ENCODE measurements around the gene TJP3.
A peak's percentile ranks its signal among the peaks of the same experiment; 100 is the strongest.
"Not testable (repeated sequence)": the region's sequence is repeated elsewhere in the genome, so short reads cannot be mapped to it uniquely, and the experiment has no call there.

Gene TJP3

DNA sequence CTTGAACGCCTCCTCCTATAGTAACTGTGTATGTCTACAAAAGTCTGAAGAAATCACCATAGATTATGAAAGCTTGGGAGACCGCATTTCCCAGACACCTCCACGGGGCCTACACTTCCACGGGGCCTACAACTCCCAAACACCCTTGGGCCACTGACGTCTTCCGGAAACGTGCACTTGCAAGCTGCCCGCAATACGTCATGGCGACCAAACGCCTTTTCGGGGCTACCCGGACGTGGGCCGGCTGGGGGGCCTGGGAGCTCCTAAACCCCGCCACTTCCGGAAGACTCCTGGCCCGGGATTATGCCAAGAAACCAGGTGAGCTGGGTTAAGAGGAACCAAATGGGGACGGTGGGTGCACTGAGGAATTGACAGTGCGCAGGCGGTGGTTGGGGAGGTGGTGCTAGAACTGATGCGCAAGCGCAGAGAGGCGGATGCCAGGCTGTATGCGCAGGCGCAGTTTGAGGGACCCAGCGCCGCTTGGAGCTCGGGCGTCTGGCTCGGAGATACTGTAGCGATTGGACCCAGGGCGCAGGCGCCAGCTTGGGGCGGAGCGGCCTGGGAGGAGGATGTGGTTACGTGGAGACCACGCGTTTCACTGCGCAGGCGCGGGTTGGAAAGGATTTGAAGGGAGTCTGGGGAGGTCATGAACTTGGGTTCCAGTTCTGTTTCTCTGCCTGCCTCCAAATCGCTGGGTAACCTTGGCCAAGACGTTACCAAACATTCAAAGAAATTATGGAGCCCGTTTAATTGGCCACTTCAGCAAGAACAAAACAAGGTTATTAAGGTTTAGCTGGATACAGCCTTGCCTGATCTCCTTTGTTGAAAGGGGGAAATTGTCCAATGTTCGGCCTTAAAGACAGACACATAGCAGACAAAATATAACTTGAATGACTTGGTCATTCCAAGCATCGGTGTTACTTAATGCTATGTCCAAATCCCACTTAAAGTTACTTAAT lies 54.6 kb downstream of the TJP3 start, which contains the start of gene MRPL54:
MRPL54 (plus strand) TSS at position 182 of the 959 bp plus-strand sequence; CDS start at position 201, 19 bp downstream.
- peak within 1 kb of the TSS; percentile 87 for H3K9ac ChIP-seq
- H2AFZ ChIP-seq = peak within 1 kb of the TSS; percentile 98
- peaks cover 5% of the 10 kb centered on the region for H3K79me2 ChIP-seq
- no peaks in the 10 kb centered on the region for H3K4me1 ChIP-seq
- H3K27me3 ChIP-seq (ENCODE audit: control insufficient read depth, insufficient read depth, low read length) = no peaks in the 10 kb centered on the region
- H3K9me3 ChIP-seq (ENCODE audit: control insufficient read depth, low read length) = no peaks in the 10 kb centered on the region
- peak within 1 kb of the TSS; percentile 97 for H3K27ac ChIP-seq
- no peaks in the 10 kb centered on the region for H3K36me3 ChIP-seq (ENCODE audit: control insufficient read depth, insufficient read depth, low read length)
- H3K4me3 ChIP-seq (ENCODE audit: low read depth, low read length) = peak within 1 kb of the TSS; percentile 100
- TF ChIP-seq, protein P1, sequence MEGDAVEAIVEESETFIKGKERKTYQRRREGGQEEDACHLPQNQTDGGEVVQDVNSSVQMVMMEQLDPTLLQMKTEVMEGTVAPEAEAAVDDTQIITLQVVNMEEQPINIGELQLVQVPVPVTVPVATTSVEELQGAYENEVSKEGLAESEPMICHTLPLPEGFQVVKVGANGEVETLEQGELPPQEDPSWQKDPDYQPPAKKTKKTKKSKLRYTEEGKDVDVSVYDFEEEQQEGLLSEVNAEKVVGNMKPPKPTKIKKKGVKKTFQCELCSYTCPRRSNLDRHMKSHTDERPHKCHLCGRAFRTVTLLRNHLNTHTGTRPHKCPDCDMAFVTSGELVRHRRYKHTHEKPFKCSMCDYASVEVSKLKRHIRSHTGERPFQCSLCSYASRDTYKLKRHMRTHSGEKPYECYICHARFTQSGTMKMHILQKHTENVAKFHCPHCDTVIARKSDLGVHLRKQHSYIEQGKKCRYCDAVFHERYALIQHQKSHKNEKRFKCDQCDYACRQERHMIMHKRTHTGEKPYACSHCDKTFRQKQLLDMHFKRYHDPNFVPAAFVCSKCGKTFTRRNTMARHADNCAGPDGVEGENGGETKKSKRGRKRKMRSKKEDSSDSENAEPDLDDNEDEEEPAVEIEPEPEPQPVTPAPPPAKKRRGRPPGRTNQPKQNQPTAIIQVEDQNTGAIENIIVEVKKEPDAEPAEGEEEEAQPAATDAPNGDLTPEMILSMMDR (IDR thresholded peaks at IDR 0.05) = no peak
- H3K4me2 ChIP-seq (ENCODE audit: low read length) = peak within 1 kb of the TSS; percentile 99

DNA sequence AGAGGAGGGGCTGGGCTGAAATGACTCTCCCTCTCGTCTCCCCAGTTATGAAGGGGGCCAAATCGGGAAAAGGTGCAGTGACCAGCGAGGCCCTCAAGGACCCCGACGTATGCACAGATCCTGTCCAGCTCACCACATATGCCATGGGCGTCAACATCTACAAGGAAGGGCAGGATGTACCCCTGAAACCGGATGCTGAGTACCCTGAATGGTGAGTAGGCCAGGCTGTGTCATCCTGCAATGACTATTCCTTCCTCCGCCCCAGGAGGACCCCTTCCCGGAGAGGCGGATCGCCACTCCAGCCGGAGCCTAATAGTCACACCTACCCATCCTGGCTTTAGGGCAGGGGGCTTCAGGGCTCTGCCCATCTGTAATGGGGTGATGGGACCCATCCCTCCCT lies 56.9 kb downstream of the TJP3 start:
- H3K4me2 ChIP-seq (ENCODE audit: low read length) = no peak overlapping the region
- H3K4me1 ChIP-seq = no peaks in the 10 kb centered on the region
- H3K9ac ChIP-seq = no peak overlapping the region
- H3K4me3 ChIP-seq (ENCODE audit: low read depth, low read length) = no peak overlapping the region
- no peaks in the 10 kb centered on the region for H3K36me3 ChIP-seq (ENCODE audit: control insufficient read depth, insufficient read depth, low read length)
- H3K27ac ChIP-seq = no peak overlapping the region
- TF ChIP-seq, protein P1 (IDR thresholded peaks at IDR 0.05) = no peak
- H2AFZ ChIP-seq = no peak overlapping the region
- no peaks in the 10 kb centered on the region for H3K9me3 ChIP-seq (ENCODE audit: control insufficient read depth, low read length)
- H3K79me2 ChIP-seq = peaks cover 5% of the 10 kb centered on the region
- H3K27me3 ChIP-seq (ENCODE audit: control insufficient read depth, insufficient read depth, low read length) = no peaks in the 10 kb centered on the region

GRCh38 chr19:3765757-3766156 lies 57.6 kb downstream of the TJP3 start:
- not testable (repeated sequence) for H3K79me2 ChIP-seq; H3K27ac ChIP-seq; H3K9me3 ChIP-seq (ENCODE audit: control insufficient read depth, low read length); H3K36me3 ChIP-seq (ENCODE audit: control insufficient read depth, insufficient read depth, low read length); H2AFZ ChIP-seq; H3K4me3 ChIP-seq (ENCODE audit: low read depth, low read length); H3K9ac ChIP-seq; H3K4me1 ChIP-seq; H3K4me2 ChIP-seq (ENCODE audit: low read length); H3K27me3 ChIP-seq (ENCODE audit: control insufficient read depth, insufficient read depth, low read length)

- Histone ChIP-seq H3K4me1 (no peaks in the 10 kb centered on the region), H3K9me3 (ENCODE audit: control insufficient read depth, low read length) (no peaks in the 10 kb centered on the region), H3K9ac (no peak overlapping the region), H3K27ac (no peak overlapping the region), H3K79me2 (peaks cover 2% of the 10 kb centered on the region), H3K36me3 (ENCODE audit: control insufficient read depth, insufficient read depth, low read length) (no peaks in the 10 kb centered on the region), H3K4me3 (ENCODE audit: low read depth, low read length) (no peak overlapping the region), H2AFZ (no peak overlapping the region), H3K4me2 (ENCODE audit: low read length) (no peak overlapping the region), H3K27me3 (ENCODE audit: control insufficient read depth, insufficient read depth, low read length) (no peaks in the 10 kb centered on the region)
- TF ChIP-seq, protein P1 (IDR thresholded peaks at IDR 0.05) = no peak
Observed at GRCh38 chr19:3766520-3766919, 58.3 kb downstream of the TJP3 start.

GRCh38 chr19:3767050-3767449 lies 58.9 kb downstream of the TJP3 start:
- Histone ChIP-seq H3K4me3 (ENCODE audit: low read depth, low read length) (no peak overlapping the region), H3K9me3 (ENCODE audit: control insufficient read depth, low read length) (no peaks in the 10 kb centered on the region), H3K27ac (no peak overlapping the region), H3K79me2 (no peaks in the 10 kb centered on the region), H2AFZ (no peak overlapping the region), H3K9ac (no peak overlapping the region), H3K27me3 (ENCODE audit: control insufficient read depth, insufficient read depth, low read length) (no peaks in the 10 kb centered on the region), H3K4me1 (no peaks in the 10 kb centered on the region), H3K4me2 (ENCODE audit: low read length) (no peak overlapping the region), H3K36me3 (ENCODE audit: control insufficient read depth, insufficient read depth, low read length) (no peaks in the 10 kb centered on the region)
- TF ChIP-seq, protein P1 (IDR thresholded peaks at IDR 0.05) = no peak
